ENCODE measurements around the gene VWA3A.

Gene VWA3A

GRCh38 chr16:22206013-22206841, 113.9 kb downstream of the VWA3A start, which contains the start of gene EEF2K:
EEF2K (plus strand) TSS chr16:22206278; CDS start chr16:22225730, 19,452 bp downstream.
- Histone ChIP-seq H3K4me1 (ENCODE audit: control insufficient read depth in 5 of 5, insufficient read depth in 5 of 5, low read length in 5 of 5) (peaks cover 5 to 57% (median 51%) of the 10 kb centered on the region in 5 donors), H3K27ac (ENCODE audit: low read depth, low read length) (peak within 1 kb of the TSS; percentile 92), H3K4me3 (ENCODE audit: low read depth in 1 of 5, low read length in 5 of 5) (peak within 1 kb of the TSS; percentile 81 to 93 (median 89)), H3K27me3 (ENCODE audit: control insufficient read depth in 5 of 5, insufficient read depth in 4 of 5, low read length in 5 of 5) (no peaks in the 10 kb centered on the region), H3K9me3 (ENCODE audit: control insufficient read depth in 5 of 5, low read length in 5 of 5) (peaks cover 0 to 7% (median 3%) of the 10 kb centered on the region in 5 donors), H3K36me3 (ENCODE audit: control insufficient read depth in 5 of 5, insufficient read depth in 5 of 5, low read length in 5 of 5) (no peaks in the 10 kb centered on the region), H3K9ac (ENCODE audit: low read length in 5 of 5) (peak within 1 kb of the TSS; percentile 71 to 91 (median 89))

Data from subcutaneous abdominal adipose tissue (tissue), 5 donors.